NCI-H1092 treated with DMSO at 0.1 percent for 48 hours (cell line): ENCODE results near the gene PXMP2.
"Not testable (repeated sequence)": the region's sequence is repeated elsewhere in the genome, so short reads cannot be mapped to it uniquely, and the experiment has no call there.

ENCODE experiments used
- DNase-seq: peaks from one replicate; lab custom pipeline; 2025; lab: John Stamatoyannopoulos, UW

The PXMP2 gene

DNA sequence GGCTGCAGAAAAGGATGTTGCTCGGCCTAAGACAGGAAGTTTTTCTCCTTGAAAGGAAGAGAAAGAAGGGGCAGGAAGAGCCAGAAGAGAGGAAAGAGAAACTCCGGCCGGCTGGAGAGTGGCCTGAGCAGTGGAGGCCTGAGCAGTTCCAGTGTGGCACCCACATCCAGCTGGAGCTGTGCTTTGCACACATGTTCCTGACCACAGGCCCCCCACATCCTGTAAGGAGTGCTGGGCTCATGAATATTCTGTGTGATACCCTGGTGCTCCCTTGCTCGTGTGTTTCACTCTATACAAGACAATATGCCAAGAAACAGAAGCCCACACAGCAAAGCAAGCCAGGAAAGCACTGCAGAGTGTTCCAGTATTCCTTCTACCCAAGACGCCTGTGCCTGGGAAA is 27.3 kb upstream of the PXMP2 start:
- no peak for DNase-seq

DNA sequence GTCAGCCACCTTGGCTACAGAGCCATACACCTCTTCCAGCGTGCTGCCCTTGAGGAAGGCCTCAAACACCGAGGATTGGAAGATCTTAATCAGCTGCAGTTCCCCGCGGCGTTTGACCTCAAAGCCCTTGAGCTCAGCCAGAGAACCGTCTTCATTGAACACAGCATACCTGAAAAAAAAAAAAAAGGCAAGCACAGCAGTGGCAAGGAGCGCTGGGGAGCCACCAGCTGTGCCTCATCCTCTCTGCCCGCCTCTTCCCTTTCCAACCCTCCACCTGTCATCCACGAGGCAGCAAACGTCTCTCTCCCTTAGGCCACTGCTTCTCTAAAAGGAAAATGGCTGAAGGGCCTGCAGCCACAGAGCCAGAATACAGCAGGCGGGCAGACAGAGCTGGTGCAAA is 26.4 kb upstream of the PXMP2 start:
- no peak for DNase-seq

DNA sequence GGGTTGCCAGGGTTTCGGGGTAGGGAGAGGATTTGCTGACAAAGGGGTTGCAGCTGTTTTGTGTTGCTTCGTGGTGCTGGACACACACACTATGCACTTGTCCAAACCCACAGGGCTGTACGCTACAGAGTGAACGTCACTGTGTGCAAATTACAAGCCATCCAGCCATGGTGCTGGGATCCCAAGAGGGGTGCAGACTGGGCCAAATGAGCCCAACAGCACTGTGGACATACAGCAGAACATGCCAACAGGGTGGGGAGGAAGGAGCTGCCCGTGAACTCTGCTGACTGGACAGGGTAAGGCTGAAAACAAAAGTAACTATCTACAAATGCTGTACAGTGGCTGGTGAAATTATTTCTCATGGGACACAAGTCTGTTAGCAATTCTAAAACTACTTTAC is 25.4 kb upstream of the PXMP2 start:
- DNase-seq, result no peak

DNA sequence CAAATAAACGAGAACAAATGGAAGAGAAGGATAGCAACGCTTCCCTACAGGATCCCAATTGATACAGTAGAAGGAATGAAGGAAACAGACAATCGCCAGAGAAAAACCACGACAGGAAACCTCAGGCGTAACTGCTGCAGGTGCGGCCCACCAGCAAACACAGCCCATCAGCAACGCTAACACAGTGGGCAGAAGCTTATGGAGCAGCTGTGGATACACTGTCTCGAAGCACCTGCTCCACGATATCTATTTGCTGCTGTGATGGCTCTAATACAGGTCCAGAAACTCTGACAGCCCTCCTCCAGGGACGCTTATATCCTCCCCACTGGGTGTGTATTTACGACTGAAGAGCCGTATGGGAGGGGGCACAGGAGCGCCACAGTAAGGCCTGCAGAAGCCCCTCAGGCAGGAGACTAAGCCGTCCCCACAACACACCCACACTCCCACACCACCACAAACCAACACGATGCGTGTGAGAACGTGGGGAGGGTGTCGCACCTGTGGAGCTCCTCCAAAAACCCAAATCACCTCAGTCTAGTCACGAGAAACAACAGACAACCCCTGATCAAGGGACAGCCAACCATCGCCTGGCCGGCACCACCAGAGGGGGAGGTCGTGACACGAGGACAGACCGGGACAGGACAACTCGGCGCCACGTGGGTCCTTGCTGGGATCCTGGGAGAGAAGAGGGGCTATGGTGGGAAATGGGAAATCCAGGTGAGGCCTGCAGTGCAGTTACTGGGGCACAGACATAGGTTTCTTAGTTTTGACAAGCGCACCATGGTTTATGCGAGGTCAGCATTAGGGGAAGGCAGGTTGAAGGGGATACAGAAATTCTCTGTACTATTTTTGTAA is 24.3 kb upstream of the PXMP2 start:
- no peak for DNase-seq

DNA sequence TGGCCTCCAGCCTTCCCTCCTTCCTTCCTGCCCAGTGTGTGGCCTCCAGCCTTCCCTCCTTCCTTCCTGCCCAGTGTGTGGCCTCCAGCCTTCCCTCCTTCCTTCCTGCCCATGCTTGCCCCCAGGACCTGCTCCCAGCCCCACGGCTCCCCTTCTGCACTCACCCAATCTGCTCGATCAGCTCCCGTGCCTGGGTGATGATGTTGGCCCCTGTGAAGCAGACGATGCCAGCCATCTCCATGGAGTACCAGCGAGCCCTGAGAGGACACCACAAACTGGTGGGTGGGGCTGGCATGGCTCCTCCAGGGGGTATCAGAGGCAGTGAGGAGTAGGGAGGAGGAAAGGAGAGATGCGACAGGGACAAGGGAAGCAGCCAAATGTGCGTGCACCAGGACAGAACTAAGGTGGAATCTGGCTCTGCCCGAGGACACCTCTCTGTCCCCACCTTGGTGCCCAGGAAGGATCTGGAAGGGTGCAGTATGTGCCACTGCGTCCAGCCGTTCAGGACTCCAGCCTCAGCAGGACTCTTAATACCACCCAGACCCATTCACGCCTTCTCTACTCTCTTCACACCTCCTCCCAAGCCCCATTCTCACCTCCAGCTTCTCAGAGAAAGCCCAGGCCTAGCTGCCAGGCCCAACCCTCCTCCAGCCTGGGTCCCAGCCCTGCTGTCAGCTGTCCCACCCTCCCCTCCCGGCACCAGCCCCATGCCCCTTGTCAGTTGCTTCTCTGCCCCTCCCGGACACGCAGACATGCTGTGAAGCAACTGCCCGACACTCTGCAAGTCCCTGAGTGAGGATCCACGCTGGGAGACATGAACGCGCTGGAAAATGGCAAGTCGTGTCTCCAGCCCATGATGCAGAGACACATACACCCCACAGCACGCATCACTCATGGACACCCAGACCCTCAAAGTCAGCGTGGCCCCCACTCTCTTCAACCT is 22.9 kb upstream of the PXMP2 start:
- DNase-seq, result no peak

DNA sequence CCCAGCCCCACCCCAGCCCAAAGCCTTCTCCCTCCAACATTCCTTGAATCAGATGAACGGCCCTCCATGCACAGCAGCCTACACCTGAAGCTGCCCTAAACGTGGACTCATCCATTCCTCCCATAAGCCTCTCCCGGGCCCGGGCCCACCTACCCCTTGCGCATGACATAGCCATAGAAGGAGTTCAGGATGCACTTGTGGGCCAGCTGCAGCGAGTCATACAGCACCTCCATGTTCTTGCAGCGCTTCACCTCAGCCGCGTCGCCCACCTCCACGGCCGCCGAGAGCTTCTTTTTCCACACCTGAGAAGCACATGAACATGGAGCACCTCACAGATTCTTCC is 22.3 kb upstream of the PXMP2 start:
- no peak for DNase-seq

DNA sequence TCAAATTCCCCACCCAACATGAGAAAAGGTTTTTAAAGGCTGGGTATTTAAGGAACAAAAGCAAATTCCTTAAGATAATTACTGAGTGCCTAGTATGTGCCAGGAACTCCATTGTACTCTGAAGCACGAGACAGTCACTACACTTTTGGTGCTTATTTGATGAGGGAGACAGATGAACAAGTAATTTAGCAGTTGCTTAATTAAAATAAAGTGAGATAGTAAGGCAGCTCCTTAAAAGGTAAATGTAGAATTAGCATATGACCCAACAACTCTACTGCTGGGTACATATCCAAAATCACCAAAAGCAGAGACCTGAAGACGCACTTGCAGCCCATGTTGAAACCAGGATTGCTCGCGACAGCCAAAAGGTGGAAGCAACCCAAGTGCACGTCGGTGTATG is 21.6 kb upstream of the PXMP2 start:
- DNase-seq, result no peak

DNA sequence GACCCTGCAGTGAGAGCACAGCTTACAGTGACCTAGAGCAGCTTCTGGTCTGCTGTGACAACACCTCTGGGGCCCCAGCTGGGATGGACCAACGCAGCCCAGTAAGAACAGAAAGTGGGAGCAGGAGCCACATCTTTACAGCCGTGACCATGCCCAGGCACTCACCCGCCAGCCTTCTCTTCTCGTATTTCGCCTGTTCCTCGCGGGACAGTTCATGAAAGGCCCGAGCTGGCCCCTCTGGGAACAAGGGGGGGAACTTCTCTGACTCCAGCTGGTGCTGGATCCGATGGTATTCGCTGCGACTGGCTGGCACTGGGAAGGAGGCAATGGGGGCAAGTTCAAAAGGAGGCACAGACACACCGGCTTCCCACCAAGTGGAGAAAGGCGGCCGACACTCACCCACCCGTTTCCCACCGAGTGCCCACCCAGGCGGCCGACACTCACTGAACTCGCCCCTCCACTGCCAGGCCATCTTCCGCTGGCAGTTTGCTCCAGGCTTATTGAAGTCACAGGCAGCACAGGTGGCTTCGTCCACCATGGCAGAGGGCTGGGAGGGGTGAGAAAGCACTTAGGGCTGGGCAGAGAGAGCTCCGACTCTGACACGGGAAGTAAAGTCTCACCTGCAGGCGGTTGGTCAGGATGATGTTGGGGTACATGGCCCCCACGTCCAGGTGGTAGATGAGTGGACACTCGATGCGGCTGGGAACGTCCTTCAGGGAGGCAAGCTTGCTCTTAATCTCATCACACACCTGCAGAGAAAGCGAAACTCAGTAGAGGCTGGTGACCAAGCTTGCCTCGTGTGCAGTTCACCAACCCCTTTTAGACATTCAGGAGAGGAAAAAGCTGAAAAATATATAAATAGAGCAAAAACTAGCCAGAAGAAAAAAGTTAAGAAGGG is 18.9 kb upstream of the PXMP2 start:
- DNase-seq, result no peak

DNA sequence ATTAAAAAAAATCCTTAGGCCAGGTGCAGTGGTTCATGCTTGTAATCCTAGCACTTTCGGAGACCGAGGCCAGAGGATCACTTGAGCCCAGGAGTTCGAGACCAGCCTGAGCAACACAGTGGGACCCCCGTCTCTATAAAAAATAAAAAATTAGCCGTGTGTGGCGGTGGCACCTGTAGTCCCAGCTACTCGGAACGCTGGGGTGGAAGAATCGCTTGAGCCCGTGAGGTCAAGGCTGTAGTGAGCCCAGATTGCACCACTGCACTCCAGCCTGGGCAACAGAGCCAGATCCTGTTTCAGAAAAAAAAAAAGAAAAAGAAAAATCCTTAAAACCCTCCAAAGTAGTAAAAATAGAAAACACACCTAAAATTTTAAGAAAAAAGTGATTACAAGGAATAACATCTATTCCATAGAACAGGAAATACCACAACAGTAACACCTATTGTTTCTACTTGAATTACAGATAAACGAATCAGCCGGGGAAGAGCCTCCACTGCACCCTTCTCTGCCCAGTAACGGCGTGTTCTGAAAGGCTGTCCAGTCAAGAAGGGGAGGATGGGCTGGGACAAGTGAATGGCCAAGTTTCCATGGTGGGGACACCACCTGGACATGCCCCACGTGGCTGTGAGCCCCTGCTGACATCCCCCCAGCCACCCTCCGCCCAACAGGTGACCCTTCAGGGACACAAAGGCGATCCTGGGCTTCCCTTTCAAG is 18.1 kb upstream of the PXMP2 start:
- DNase-seq, result no peak

DNA sequence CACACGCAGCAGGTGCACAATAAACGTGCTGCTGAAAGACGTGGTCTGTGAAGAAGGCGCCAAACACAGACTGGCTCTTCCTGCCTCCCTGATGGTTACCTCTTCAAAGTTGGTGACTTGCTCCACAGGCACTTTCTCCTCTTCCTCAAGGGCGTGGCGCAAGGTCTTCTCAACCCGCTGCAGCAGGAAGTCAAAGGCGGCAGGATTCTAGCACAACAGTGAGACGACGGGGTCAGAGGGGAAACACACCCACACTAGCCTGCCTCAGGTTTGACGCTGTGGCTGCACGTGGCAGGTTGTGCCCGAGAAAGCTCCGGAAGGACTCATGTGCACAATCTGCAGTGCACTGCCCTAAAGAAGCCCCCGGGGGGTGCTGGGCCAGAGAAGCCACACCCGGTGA is 15.3 kb upstream of the PXMP2 start:
- DNase-seq, result no peak

DNA sequence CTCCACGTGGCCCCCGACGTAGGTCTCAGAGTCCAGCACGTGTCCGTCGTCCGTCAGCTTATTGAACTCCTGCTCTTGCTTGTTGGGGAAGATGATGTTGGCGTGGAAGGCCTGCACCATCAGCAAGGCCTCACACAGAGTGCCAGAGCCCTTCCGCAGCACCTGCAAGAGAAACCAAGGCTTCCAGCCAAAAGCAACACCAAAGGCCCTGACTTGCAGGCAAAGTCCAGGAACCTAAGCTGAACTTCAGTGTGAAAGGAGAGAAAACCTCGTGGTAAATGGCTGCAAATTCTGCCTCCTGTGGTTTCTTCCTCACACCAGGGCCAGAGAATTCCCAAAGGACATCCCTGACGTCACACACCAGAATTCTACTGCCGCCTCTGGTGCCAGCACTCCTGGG is 14.7 kb upstream of the PXMP2 start:
- no peak for DNase-seq

DNA sequence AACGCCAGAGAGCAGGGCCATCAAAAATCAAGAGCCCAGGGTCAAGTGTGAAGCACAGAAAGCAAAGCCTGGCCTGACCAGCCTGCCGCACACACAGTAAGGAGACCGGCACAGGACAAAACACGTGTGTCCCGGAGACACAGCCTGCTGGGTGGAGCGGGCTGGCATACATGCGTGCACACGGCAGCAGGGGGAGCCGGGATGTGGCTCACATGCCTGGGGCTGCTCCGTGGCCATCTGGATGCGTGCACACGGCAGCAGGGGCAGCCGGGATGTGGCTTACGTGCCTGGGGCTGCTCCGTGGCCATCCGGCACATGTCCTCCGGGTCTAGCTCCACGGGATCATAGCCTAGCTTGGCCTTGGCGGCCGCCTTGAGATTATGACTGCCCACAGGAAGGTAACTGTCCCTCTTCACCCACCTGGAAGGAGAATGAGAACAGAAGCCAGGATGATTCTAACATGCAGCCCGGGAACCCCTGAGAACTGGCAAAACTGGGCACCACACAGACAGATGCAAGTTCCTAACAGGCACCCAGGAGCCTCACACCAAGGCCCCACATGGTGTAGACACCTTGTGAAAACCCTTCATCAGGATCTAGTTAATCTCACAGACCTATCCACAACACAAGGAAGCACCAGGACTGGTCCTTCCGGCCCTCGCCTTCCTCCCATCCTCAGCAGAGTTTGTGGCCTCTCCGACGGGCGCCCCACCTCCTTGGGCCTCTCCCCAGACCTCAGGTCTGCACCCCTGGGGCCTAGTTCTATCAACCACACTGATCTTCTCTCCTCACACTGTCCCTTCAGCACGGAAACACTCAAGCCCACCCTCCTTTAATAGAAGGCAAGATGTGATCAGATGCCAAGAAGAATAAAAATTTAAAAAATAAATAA is 13.9 kb upstream of the PXMP2 start:
- no peak for DNase-seq

DNA sequence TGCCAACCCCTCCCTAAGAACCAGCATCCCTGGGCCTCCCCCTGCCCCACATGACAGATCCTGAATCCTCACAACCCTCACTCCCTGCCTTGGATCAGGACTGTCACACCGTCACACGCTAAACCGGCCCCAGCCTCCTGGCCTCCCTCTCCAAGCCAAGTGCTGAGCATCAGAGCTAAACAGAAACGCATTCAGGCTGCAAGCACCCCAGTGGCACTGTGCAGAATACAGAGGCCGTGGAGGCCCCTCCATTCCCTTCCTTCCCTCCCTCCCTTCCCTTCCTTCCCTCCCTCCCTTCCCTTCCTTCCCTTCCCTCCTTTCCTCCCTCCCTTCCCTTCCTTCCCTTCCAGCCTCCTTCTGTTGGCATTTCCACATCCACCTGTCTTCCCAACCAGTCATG is 12.8 kb upstream of the PXMP2 start:
- no peak for DNase-seq

DNA sequence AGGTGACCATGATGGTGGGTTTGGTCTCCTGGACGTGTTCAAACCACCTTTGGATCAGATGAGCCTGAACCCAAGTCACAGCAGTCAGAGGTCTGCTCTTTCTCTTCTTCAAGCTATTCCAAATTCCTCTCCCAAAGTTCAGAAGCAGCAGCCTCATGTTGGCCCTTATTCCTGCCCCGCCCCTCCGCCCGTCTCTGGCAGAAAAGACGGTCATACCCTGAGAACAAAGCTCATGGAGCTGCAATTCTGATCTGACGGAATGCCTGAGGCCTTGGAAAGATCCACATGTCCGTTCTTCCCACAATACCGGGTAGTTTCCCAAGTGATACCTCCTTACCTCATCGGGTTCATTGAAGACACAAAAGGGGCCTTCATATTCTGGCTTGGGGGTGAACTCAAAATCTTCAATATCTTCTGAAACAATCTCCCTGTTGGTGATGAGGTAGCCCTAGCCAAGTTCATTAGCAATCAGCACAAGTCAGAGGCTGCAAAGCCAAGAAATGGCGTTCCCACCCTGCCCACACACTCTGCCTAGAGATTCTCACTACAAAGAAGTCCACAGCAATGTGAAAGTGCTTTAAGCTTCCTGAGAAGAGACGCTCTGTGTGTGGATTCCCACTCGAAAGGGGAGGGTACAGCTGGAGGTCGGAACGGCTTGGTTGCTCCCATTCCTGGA is 11.5 kb upstream of the PXMP2 start:
- no peak for DNase-seq

DNA sequence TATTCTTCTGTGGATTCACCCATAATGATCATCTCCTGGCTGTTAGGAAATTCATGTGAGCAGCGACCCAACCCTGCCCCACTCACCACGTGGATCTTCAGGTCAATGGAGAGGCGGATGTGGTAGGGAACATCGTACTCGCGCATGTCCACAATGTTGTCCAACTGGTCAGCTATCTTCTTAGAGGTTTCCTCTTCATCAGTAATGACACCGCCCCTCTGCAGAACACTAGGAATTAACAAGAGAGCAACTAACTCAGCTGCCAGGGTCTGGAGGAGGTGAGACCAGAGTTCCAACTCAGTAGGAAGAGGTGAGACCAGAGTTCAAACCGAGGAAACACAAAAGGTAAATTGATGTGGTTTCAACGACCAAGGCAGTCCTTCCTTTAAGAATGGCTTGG is 9.9 kb upstream of the PXMP2 start:
- DNase-seq, result no peak

DNA sequence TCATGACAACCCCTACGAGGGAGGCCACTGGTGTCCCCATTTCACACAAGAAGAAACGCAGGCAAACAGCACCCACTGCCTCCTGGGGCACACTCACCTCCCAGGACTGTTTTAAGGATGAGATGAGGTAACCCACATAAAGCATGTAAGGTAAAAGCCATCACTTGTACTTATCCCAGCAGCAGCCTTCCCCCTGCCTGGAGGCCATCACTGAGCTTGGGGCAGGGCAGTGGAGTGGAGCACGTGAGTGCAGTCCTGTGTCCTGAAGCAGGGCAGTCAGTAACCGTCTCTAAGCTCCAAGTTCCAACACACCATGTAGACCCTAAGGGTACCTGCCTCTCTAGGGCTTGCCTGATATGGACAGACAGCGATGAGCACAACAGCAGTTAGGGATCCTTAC is 2.0 kb upstream of the PXMP2 start:
- DNase-seq, result no peak

DNA sequence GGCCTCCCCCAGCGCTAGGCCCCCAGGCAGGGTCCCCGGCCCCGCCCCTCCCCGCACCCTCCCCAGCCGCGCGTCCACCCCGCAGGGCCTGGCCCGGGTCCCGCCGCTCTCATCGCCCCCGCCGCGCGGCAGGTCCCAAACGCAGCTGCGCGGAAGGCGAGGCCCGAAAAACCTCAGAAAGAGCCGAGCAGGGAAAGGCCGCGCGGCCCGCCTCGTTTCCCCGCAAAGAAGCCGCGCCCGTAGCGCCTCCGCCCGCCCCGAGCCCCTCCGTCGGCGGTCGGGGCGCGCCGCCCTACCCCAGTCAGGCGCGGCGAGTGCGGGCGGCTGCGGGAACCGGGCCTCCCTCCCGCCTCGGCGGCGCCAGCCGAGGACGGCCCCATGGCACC is 569 bp upstream of the PXMP2 start:
- DNase-seq, result no peak

DNA sequence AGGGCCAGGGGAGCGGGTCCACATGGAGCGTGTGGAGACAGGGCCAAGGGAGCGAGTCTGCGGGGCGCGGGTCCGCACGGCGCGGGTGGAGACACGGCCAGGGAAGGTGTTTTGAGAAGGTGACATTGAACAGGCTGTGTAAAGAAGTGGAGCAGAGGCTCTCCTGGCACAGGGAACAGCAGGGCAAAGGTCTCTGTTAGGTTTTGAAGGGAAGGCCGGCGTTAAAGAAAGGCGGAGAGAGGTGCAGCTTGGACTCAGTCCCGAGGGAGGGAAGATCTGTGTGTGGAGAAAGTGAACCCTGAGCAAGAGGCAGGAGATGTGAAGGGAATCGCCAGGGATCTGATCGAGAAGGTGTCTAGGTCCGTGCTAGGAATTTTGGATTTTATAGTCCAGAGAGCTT is 1.8 kb downstream of the PXMP2 start:
- DNase-seq, result no peak

DNA sequence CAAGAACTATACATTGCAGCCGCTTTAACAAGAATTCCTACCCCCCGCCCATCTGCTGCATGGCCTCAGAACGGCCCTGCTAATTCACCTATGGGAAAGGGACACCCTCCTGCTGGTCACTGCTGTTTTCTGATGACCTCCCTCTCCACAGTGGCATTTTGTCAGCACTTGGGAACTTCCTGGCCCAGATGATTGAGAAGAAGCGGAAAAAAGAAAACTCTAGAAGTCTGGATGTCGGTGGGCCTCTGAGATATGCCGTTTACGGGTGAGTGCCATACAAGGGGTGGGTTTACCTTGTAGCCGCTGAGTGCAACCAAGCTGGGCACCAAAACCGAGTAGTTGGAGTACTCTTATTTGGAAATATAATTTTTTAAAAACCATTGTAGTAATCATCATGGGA is 2.7 kb downstream of the PXMP2 start:
- DNase-seq, result no peak

DNA sequence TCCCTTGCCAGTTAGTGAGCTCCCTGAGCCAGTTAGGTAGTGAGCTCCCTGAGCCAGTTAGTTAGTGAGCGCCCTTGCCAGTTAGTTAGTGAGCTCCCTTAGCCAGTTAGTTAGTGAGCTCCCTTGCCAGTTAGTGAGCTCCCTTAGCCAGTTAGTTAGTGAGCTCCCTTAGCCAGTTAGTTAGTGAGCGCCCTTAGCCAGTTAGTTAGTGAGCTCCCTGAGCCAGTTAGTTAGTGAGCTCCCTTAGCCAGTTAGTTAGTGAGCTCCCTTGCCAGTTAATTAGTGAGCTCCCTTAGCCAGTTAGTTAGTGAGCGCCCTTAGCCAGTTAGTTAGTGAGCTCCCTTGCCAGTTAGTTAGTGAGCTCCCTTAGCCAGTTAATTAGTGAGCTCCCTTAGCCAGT is 4.6 kb downstream of the PXMP2 start:
- not testable (repeated sequence) for DNase-seq
